ENCODE measurements around the gene SLC16A3.

The SLC16A3 gene

DNA sequence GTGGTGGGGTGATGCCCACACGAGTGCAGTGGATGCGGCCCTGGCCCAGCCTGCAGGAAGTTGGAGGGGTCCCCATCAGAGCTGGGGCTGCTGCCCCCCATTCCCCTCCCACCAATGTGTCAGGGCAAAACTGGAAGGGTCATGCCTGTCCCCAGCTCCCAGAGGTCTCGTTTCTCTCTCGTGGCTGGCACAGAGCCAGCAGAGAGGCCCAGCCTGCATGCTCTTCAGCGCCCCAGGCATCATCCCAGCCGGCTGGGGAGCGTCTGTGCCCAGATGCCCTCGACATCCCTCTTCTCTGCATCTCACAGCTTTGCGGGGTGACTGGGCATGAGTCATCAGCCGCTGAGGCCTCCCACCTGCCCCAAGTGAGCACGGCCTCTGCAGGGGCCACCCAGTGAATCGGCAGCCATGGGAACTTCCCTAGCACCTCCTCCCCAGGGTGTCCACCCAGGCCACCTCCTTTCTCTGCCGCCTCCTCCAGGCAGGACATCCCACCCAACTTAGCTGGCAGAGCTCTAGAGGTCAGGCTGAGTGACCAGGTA, 54.4 kb downstream of the SLC16A3 start:
- DNase-seq, result no peak
- H3K9me3 Mint-ChIP-seq, result no peaks in the 10 kb centered on the region

DNA sequence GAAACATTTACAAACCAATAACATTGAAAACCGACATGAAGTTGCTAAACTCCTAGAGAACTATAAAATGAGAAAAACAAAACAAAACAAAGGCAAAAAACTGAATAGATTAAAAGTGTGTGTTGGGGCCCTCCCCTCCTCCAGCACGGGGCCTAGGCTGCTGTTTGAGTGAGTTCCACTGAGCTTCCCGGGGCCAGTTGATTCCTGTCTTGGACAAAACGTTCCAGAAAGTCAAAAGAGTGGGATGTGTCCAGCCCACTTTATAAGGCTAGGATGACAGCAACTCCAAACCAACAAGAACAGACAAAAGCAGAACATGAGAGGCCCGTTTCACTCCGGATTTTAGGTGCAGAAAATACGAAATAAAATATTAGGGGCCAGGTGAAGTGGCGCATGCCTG, 56.3 kb downstream of the SLC16A3 start:
- no peak overlapping the region for H3K27ac Mint-ChIP-seq
- no peak overlapping the region for H3K4me3 Mint-ChIP-seq
- peaks cover 34% of the 10 kb centered on the region for H3K4me1 Mint-ChIP-seq
- DNase-seq (no peak), ATAC-seq (no peak)
- no peaks in the 10 kb centered on the region for H3K27me3 Mint-ChIP-seq
- no peaks in the 10 kb centered on the region for H3K9me3 Mint-ChIP-seq

More for the DNA sequence above, 54.4 kb downstream of the SLC16A3 start:
- H3K4me1 Mint-ChIP-seq, result peaks cover 33% of the 10 kb centered on the region
- no peak overlapping the region for H3K27ac Mint-ChIP-seq
- H3K4me3 Mint-ChIP-seq, result peak overlapping the region in 1 of 2 donors; percentile 59
- peak; percentile 80 for ATAC-seq
- no peaks in the 10 kb centered on the region for H3K27me3 Mint-ChIP-seq

DNA sequence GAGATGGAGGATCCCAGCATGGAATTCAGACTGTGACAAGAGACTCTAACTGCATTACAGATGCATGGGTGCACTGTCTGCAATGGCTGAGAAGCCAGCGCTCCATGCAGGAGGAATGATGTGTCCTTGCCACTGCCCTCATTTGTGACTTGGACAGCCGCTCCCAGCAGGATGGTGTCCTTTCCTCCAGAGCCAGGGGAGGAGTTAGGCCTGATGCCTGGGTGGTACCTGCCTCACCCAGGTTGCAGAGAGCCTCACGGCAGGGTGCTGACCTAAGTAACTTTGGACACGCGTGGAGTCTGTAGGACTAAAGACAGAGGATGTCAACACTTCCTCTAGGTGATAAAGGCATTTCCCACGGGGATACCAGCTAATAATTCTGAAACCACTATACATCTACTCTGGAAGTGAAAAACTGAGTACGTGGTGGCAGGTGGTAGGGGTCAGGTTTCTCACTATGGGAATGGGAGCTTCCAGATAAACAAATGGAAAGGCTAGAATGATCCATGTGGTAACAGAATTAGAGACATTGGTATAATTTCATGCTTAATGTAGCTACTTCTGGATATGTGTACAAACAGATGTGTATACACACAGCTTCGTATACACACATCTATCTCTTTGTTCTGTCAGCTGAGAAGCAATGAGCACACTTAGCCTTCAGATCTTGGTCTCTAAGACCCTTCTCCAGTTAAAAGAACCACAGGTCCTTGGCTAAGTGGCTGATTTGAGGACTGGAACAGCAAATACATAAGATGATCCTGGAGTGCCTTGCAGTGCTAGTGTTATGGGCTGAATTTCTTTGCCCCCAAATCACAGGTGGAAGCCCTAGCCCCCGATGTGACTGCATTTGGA, 58.4 kb downstream of the SLC16A3 start:
- peaks cover 28% of the 10 kb centered on the region for H3K4me1 Mint-ChIP-seq
- no peaks in the 10 kb centered on the region for H3K27me3 Mint-ChIP-seq
- H3K9me3 Mint-ChIP-seq, result no peaks in the 10 kb centered on the region
- no peak overlapping the region for H3K4me3 Mint-ChIP-seq
- ATAC-seq (no peak), DNase-seq (no peak)
- H3K27ac Mint-ChIP-seq, result peak overlapping the region in 1 of 2 donors; percentile 68

DNA sequence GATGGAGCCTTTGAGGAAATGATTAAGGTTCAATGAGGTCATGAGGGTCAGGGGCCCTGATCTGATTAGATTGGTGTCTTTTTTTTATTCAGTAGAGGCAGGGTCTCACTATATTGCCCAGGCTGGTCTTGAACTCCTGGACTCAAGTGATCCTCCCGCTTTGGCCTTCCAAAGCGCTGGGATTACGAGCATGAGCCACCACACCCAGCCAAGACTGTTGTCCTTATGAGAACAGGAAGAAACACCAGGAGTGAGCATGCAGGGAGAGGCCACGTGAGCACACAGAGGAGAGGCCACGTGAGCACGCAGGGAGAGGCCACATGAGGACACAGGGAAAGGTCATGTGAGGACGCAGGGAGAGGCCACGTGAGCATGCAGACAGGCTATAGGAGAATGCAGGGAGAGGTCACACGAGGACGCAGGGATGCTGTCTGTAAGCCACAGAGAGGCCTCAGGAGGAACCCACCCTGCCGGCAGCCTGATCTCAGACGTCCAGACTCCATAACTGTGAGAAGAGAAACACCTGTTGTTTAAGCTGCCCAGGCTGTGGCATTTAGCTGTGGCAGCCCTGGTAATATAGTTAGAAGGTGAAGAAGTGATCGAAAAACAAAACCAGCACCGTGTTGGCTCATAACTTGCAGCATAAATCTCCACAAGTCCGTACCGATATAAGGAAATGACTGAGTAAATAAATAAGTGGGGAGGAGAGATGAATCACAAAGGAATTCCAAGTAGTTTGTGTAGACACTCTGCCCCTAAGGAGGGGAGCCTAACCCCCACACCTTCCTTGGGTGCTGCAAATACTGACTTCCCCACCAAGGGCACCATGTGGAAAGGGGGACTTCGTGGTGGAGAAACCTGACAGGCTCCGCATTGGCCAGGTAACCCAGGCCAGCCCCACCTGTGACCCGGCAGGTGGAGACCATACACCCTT, 59.3 kb downstream of the SLC16A3 start:
- H3K9me3 Mint-ChIP-seq, result no peaks in the 10 kb centered on the region
- ATAC-seq, result no peak
- peaks cover 26% of the 10 kb centered on the region for H3K4me1 Mint-ChIP-seq
- no peak overlapping the region for H3K4me3 Mint-ChIP-seq
- no peaks in the 10 kb centered on the region for H3K27me3 Mint-ChIP-seq
- H3K27ac Mint-ChIP-seq, result peak overlapping the region in 1 of 2 donors; percentile 38
- DNase-seq, result no peak
